DND-41 (cell line): ENCODE measurements around the gene KLHL28.

Experiments used
- ATAC-seq: fragments of 200-7000 bp; cut with Tn5 transposase; 3 replicates; pipeline ENCODE4 v1.9.1; 2021; ENCODE audit warnings: low read depth; ENCODE audit not compliant: insufficient read depth
- DNase-seq: peaks from one replicate; pipeline ENCODE4 v3.0.0-alpha.2; 2020
- H2AFZ ChIP-seq: 2 replicates; pipeline ENCODE4 v1.6.0; 2012; ENCODE audit warnings: low read depth, low read length
- H3K27ac ChIP-seq: 2 replicates; pipeline ENCODE4 v1.5.1; 2012; ENCODE audit warnings: low read length, inconsistent platforms
- H3K27me3 ChIP-seq: fragments of 200-600 bp; sonication (generic); 2 replicates; pipeline ENCODE4 v1.6.0; 2012; ENCODE audit warnings: low read length, mild to moderate bottlenecking, inconsistent platforms; ENCODE audit not compliant: insufficient read depth, poor library complexity
- H3K36me3 ChIP-seq: 2 replicates; pipeline ENCODE4 v1.5.1; 2012; ENCODE audit warnings: low read length, inconsistent platforms; ENCODE audit not compliant: insufficient read depth
- H3K4me1 ChIP-seq: 2 replicates; pipeline ENCODE4 v1.5.1; 2012; ENCODE audit warnings: mild to moderate bottlenecking, low read length; ENCODE audit not compliant: insufficient read depth
- H3K4me2 ChIP-seq: 2 replicates; pipeline ENCODE4 v1.6.0; 2012; ENCODE audit warnings: mild to moderate bottlenecking, moderate library complexity, low read length, inconsistent platforms; ENCODE audit not compliant: insufficient read depth
- H3K4me3 ChIP-seq, 2 experiments: fragments of 200-600 bp in 1 of 2; shearing (Covaris generic) in 1 of 2; 2 replicates each; pipeline ENCODE4 v1.5.1; 2012 to 2016; ENCODE audit warnings: inconsistent platforms in 2 of 2, low read length in 2 of 2, mild to moderate bottlenecking in 2 of 2, low read depth in 1 of 2, moderate library complexity in 1 of 2
- H3K79me2 ChIP-seq: 2 replicates; pipeline ENCODE4 v1.6.0; 2012; ENCODE audit warnings: low read length, inconsistent platforms; ENCODE audit not compliant: insufficient read depth
- H3K9ac ChIP-seq: 2 replicates; pipeline ENCODE4 v1.6.0; 2012; ENCODE audit warnings: low read depth, mild to moderate bottlenecking, inconsistent platforms, low read length, moderate library complexity
- H3K9me3 ChIP-seq: 2 replicates; pipeline ENCODE4 v1.5.1; 2012; ENCODE audit warnings: low read length, moderate library complexity, mild to moderate bottlenecking, inconsistent platforms; ENCODE audit not compliant: insufficient read depth, severe bottlenecking
- H4K20me1 ChIP-seq: 2 replicates; pipeline ENCODE4 v1.6.0; 2012; ENCODE audit warnings: low read length; ENCODE audit not compliant: insufficient read depth
- EZH2 ChIP-seq: IDR thresholded peaks from 3 replicates; pipeline ENCODE4 v1.6.1; 2012; ENCODE audit warnings: borderline replicate concordance, low read depth, mild to moderate bottlenecking, moderate library complexity, low read length, inconsistent platforms; ENCODE audit not compliant: severe bottlenecking
- TF ChIP-seq, protein P1 (sequence below): IDR thresholded peaks from 2 replicates; pipeline ENCODE4 v1.5.1; 2012; ENCODE audit warnings: borderline replicate concordance, low read length, moderate library complexity, mild to moderate bottlenecking; ENCODE audit not compliant: poor library complexity, severe bottlenecking; ENCODE audit errors: extremely low read depth

Gene KLHL28

DNA sequence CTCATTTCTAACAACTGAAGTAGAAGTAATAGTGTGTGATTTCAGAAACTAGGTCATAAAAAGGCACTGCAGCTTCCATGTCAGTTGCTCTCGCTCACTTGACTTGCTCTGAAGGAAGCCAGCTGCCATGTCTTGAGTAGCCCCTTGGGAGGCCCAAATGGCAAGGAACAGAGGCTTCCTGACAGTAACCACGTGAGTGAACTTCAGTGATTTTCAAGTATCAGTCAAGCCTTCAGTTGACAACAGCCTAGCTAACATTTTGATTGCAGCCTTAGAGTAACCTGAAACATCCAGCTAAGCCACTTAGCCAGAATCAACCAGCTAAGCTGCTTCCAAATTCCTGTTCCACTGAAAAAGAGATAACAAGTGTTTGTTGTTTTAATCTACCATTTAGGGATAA, 26.9 kb upstream of the KLHL28 start:
- Histone ChIP-seq H3K79me2 (peaks cover 36% of the 10 kb centered on the region), H4K20me1 (peaks cover 3% of the 10 kb centered on the region; the same call in 1 of the 2 replicates), H3K9me3 (no peaks in the 10 kb centered on the region), H3K27ac (no peak overlapping the region), H3K36me3 (peaks cover 2% of the 10 kb centered on the region; the same call in 1 of the 2 replicates), H3K4me3 (no peak overlapping the region), H2AFZ (no peak overlapping the region), H3K9ac (no peak overlapping the region), H3K4me1 (no peaks in the 10 kb centered on the region), H3K27me3 (no peaks in the 10 kb centered on the region), H3K4me2 (no peak overlapping the region)
- DNase-seq = no peak
- peak; percentile 56; the same call in 1 of the 3 replicates for ATAC-seq
- TF ChIP-seq, protein P1, sequence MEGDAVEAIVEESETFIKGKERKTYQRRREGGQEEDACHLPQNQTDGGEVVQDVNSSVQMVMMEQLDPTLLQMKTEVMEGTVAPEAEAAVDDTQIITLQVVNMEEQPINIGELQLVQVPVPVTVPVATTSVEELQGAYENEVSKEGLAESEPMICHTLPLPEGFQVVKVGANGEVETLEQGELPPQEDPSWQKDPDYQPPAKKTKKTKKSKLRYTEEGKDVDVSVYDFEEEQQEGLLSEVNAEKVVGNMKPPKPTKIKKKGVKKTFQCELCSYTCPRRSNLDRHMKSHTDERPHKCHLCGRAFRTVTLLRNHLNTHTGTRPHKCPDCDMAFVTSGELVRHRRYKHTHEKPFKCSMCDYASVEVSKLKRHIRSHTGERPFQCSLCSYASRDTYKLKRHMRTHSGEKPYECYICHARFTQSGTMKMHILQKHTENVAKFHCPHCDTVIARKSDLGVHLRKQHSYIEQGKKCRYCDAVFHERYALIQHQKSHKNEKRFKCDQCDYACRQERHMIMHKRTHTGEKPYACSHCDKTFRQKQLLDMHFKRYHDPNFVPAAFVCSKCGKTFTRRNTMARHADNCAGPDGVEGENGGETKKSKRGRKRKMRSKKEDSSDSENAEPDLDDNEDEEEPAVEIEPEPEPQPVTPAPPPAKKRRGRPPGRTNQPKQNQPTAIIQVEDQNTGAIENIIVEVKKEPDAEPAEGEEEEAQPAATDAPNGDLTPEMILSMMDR = no peak
- TF ChIP-seq EZH2 = no peak

DNA sequence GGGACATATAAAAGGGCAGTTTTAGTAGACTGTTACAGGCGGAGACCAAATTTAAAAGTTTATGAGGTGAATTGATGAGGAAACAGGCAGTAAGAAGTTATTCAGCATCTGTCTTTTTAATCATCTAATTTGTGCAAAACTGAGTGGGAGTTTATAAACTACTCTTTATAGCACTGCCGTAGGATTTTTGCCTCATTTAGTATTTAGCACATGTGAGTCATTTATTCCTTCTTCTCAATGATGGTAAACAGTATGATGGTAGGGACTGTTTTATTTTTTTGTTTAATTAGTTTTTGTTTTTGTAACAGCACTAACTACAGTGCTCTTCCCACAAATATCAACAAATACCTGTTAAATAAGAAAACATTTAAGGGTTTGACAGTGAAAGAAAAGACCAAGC, 20.8 kb upstream of the KLHL28 start:
- Histone ChIP-seq H3K4me1 (no peaks in the 10 kb centered on the region), H3K4me3 (no peak overlapping the region), H3K27ac (no peak overlapping the region), H3K79me2 (peaks cover 75% of the 10 kb centered on the region), H3K27me3 (no peaks in the 10 kb centered on the region), H4K20me1 (peaks cover 8% of the 10 kb centered on the region), H3K36me3 (no peaks in the 10 kb centered on the region; the same call in 1 of the 2 replicates), H2AFZ (no peak overlapping the region), H3K9ac (no peak overlapping the region), H3K4me2 (no peak overlapping the region), H3K9me3 (no peaks in the 10 kb centered on the region)
- ATAC-seq (no peak), DNase-seq (no peak)
- TF ChIP-seq, protein P1 = no peak
- TF ChIP-seq EZH2 = no peak

DNA sequence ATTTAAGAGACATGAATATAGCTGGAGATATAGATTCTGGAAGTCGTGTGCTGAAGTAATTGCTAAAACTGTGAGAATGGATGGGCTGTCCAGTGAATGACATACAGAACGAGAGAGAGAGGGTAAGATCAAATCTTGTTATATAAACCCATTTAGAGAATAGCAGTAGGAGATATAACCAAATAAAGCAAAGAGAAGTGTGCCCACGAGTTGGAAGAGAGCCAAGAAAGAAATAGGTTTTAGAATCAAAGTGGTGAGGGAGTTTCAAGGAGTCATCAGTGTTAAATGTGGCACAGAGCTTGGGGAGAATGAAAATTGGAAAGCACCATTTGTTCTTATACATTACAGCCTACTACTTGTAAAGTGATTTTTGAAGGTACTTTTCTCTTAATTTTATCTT, 19.5 kb upstream of the KLHL28 start:
- H3K79me2 ChIP-seq = peaks cover 84% of the 10 kb centered on the region
- H3K4me3 ChIP-seq = no peak overlapping the region

More for the DNA sequence above, 19.5 kb upstream of the KLHL28 start:
- no peak overlapping the region for H3K9ac ChIP-seq
- H3K36me3 ChIP-seq = no peaks in the 10 kb centered on the region; the same call in 1 of the 2 replicates
- peaks cover 8% of the 10 kb centered on the region for H4K20me1 ChIP-seq
- no peak overlapping the region for H3K4me2 ChIP-seq
- H3K27me3 ChIP-seq = no peaks in the 10 kb centered on the region
- DNase-seq (no peak), ATAC-seq (peak; percentile 22; the same call in 1 of the 3 replicates)
- TF ChIP-seq EZH2 = no peak
- TF ChIP-seq, protein P1 = no peak
- H2AFZ ChIP-seq = no peak overlapping the region
- H3K9me3 ChIP-seq = no peaks in the 10 kb centered on the region
- H3K4me1 ChIP-seq = no peaks in the 10 kb centered on the region
- H3K27ac ChIP-seq = no peak overlapping the region
